Daoy (cell line): ENCODE data around the gene TP53BP1. TPM values are rescaled to one million over a fixed set of nuclear protein-coding genes. Genes with fewer than 3 reads are reported as not detected.
A peak's percentile ranks its signal among the peaks of the same experiment; 100 is the strongest.

Experiments used
- DNase-seq: peaks from one replicate; pipeline ENCODE4 v3.0.0-alpha.2; 2015; ENCODE audit warnings: low read depth
- total RNA-seq: library from RNA; depleted of rRNA; stranded (reverse); fragments of >200 nt; shearing (Covaris generic); gene quantifications from 2 replicates; pipeline ENCODE4 v1.2.3, GENCODE V29; 2014

Gene TP53BP1
- total RNA-seq, 1 experiment from 2014 or later = 30.6 TPM

DNA sequence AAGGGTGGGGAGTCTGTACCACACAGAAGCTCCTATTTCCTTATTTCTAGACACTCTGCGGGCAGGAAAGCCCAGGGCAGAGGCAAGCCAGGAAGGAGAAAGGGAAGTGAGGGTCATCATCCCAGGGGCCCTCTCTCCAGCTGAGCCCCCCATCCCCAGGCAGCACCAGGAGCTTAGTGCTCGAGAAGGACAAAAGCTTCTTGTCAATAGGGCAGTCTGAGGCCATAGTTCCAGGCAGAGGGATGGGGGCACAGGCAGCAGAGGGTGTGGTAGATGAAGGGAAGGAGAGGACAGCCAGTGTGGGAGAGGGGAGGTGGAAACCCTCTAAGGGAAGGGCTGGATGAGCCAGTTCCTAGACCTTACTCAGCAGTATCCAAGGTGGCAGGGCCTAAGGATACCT, 27.2 kb upstream of the TP53BP1 start:
- no peak for DNase-seq

DNA sequence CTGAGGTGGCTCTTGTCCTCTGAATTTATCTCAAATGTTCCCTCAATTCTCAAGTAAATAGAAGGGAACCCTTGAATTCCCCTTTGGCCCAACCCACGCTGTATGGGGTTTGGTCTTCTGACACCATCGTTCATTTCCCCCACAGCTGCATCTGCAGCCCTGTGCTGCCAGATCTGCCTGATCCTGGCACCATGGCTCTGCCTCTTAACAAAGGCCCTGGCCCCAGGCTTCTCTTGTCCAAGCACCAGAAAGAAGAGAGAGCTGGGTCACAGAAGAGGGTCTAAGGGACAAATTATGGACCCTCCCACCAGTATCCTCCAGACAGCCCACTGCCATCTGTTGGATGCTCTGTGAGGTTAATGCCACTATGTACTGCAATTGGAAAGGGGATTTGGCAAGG, 26.2 kb upstream of the TP53BP1 start:
- no peak for DNase-seq

DNA sequence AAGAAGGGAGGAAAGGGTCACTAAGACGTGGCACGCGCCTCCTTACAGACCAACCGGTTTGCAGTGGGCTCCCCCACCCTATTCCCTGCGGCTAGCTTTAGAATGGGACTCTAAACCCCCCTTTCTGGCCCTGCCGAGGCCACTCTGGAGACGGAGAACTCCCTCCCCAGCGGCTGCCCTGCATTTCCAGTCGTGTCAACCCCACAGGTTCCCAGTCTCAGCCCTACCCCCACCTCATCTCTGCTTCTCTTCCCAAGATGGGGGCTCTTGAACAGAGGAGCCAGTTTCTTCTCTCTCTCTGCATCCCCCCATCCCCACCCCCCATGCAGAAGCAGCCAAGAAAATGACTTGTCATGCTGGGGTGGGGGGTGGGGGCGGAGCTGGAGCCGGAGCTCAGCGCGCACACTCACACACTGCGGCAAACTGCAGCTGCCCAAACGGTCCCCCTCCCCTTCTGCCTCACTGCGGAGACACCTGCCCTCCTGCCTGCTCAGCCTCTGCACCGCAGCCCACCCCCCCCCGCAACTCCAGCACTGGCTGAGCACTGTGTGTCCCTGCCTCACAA, 25.3 kb upstream of the TP53BP1 start:
- peak; percentile 41 for DNase-seq

DNA sequence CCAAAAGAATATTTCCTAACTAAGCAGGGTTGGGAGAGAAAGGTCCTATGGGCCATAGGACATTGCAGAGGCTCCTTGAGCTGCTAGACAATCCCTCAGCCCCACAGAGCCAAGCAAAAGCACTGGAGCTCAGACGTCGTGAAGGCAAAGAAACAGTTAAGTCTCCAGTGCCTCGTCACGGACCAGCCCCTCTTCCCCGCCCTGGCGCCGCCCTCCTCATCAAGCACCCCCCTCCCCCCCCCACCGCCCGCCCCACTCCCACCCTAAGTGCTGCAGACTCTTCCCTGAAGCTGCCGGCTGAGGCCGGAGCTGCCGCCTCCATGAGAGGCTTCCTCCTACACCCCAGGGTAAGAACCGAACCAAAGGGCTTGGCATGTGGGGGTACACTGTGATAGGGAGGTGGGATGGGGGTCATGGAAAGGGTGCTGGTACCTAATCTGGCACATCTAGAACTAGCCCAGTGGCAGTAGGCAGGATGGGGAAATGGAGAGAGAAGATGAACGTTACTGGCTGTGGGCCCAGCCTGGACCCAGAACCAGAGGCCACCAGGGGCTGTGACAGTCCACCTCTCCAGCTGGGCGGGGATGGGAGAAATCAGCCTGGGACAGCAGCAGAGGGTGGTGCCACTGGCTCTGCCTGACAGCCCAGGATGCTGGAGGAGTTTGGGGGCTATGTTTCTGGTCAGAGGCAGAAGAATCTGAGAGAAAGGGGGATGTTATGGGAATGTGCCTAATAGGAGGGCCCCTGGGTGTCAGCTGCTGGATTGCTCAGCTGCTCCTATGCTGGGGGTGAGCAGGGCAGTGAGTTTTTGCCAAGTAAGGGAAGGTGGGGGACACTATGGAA, 24.6 kb upstream of the TP53BP1 start, which contains the start of gene MAP1A:
Gene MAP1A (plus strand): TSS at position 255 of the 843 bp plus-strand sequence. CDS start 3,866 bp downstream, outside the sequence.
- no peak for DNase-seq

DNA sequence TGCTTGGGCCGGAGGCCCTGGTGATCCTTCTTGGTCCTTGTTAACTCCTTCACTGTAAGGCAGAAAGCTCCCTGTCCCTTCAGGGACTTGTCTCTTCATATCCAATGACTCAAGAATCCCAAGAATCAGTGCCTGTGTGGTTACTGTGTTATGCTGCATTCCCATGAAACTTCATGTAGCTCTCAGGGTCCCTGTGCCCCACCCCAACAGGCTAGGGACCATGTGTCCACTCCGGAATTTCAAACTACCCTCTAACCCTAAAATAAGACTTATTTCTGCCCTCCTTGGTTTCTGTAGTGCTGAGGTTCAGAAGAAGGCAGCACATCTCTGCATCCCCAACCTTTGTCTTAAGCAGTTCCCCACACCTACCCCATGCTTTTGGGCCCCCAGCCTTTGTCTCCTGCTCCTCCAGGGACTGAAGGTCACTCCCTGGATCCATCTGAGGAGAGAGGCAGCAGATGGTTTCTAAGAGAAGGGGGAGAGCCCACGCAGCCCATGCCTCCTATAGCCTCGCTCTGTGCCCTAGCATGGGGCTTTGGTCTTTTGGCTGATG, 23.9 kb upstream of the TP53BP1 start:
- no peak for DNase-seq

DNA sequence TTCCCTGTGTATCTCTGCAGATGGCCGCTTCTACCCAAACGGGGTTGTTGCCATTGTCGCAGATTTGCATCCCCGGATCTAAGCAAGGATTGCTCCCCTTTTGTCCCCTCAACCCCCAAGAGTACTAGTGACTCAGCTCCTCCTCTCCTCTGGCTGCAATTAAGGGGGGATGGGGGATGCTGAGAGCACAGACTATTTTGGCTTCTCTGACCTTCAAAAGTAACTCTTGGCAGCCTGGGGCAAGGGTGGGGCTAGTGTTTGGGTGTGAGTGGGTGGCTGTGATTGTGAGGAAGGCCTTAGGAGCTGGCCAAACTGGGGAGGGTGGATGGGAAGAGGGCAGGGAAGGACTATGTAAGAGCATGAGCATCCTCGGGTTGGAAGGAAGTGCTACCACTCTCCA, 23.2 kb upstream of the TP53BP1 start:
- no peak for DNase-seq

DNA sequence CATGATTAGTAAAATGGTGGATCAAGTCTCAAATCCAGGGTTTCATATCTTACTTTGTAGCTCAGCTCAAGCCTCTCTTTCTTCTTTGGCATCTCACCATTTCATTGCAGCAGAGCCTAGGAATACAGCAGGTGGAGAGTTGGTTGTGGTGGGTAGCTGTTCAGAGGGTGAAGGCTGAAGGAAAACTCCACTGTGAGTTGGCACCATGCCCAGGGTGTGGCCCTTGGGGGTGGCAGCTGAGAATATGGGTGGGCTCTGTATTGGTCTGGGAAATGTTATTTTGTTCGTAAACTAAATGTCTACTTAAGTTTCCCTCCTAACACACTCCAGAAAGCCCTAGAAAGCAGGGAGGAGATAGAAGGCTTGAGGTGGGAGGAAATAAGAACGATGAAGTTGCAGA, 22.8 kb upstream of the TP53BP1 start:
- DNase-seq = no peak

DNA sequence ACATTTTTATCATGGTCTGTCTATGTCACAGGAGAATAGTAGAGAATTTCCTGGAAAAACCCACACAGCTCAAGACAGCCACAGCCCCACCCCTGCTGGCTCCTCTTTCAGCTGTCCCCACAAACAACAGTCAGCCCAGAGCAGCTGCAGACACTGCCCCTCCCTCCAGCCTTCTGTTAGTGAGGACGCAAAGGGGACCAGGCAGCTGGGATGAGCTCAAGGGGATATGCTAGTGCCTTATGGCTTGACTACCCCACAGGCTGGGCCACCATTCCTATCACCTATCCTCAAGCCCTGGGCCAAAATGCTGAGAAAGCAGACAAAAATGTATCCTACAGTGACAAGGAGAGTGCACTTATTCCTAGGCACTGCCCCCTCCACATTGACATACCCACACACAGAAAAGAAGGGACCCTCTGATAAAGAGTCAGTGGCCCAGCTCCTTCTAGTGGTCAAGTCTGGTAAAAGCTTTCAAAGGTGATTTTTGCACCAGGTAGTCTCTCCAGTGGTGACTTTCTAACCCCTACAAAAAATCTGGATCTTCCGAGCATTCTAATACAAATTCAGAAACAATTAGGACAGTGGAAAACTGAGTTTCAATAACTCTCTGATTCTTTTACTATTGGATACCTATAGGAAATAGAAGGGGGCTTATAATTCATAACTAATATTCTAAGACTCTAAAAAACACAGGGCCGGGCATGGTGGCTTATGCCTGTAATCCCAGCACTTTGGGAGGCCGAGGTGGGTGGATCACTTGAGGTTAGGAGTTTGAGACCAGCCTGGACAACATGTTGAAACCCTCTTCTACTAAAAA, 21.5 kb upstream of the TP53BP1 start:
- DNase-seq = no peak

DNA sequence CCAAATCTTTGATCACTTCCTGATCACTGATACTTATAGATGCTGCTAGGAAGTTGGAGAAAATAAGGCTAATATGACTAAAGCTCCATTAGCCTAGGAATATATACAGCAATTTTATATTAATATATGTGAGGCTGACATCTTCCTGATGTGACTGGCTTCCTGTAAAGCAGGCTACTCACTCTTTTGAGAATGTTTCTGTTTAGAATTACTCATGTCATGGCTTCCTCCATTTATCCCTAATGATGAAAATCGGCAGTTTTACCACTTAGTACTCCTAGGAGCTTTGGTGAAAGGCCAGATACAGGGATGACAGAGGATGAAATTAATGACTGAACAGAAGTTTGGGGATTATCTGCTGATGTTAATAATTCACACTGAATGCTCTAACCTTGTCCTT, 20.6 kb upstream of the TP53BP1 start:
- DNase-seq = no peak

DNA sequence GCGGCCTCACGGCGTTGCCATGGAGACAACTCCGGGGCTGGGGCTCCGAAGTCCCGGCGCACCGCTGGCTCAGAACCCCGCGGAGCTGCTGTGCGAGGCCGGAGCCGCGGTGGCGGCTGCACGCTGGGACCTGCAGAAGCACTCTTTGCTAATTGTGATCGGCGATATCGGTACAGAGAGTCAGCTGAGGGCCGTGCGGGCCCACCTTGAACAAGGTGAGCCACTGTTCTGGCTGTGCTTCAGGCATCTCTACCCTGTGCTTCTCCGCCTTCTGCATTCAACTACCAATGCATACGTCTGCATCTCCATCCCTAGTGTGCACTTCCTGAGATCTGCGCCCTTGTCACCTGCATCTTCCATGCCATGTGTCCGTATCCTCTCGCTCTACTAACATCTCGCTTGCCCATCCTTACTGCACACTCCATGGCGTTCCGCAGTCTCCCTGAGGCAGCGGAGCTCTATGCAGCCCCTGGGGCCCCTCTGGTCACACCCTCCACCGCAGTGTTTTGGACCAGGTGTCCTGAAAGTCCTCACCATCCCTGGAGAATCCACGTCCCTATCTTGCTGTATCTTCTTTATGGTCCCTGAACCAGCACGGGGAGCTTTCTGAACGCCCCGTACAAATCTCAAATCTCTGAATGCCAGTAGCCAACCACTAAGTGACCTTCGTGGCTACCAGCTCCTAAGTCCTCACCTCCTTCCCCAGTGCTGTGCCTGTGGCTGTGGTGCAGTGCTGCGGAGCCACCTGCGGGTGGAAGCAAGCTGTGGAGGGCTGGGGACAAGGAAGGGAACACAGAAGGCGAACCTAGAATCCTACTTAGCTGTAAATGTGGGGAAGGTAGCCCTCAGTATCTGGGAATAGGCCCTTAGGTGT, 18.3 kb upstream of the TP53BP1 start:
- peak; percentile 50 for DNase-seq

DNA sequence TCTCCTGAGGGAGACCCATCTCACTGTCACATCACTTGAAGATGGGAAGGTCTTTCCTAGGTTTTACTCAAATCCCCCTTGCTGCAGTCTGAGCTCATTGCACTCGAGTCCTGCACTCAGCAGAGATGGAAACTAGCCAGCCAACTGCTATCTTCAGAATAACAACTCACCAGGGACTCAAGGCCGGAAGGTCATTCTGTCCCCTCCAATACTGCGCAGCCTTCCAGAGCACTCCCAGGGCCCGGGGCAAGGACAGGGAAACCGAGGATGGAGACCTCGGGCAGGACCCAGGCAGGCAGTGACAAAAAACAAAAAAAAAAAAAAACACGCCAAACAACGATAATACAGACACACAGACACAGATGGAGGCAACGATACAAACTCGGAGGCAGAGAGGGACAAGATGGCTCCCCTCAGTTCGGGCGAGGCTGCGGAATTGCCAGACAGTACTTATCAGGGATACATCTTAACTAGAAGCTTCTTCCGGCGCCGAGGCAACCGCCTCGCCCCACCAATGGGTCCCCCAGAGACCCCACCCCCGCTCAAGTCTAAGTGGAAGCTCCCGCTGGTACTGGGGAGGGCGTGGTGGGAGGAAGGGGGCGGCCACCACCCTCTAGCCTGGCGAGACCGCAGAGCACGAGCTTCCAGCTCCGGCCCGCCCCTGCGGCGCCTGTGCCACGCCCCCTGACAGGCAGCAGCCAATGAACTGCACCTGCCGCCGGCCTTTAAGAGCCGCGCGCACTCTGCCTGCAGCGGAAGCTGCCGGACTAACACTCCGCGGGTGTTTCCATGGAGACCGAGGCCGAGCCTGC, 17.4 kb upstream of the TP53BP1 start:
- peak; percentile 98 for DNase-seq

DNA sequence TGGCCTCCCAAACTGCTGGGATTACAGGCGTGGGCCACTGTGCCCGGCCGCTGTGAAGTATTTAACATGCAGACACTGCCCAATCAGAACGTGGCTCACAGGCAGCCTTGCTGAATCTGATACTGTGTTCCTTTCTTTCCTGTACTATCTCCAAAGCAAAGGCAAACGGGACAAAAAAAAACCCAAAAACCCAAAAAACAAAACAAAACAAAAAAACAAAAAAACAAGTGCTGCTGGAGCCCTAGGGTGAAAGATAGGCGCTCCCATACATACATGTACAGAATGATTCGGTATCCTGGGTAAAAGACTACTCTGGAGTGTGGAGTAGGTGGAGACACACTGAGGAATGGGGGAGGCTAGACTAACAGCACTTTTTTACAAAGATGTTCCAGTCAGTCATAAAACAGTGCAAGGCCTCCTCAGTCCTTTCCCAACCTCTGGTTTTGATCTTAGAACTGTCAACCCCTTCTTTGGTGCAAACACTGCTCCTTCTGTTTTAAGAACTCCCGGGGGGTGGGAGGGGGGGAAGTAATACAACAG, 16.8 kb upstream of the TP53BP1 start:
- no peak for DNase-seq

DNA sequence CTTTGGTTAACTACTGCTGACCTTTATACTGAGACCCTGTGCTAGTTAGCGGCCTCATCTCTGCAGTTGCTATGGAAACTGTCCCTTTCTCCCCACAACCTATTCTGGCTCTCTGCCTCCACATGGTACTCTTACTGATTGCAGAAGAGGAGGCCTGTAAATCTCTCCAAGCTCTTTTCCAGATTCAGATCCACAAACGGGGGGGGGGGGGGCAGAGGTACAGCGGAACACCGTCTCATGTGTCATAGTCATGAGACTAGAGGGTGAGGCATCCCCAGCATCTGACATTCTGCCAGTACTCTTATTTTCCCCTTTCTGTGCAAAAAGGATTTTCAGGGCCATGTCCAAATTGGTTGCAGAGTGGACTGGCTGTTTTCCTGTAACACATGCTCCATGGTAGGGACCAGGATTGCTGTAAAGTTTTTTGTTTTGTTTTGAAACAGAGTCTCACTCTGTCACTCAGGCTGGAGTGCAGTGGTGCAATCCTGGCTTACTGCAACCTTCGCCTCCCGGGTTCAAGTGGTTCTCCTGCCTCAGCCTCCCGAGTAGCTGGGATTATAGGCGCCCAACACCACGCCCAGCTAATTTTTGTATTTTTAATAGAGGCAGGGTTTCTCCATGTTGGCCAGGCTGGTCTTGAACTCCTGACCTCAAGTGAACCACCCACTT, 16.2 kb upstream of the TP53BP1 start:
- no peak for DNase-seq

DNA sequence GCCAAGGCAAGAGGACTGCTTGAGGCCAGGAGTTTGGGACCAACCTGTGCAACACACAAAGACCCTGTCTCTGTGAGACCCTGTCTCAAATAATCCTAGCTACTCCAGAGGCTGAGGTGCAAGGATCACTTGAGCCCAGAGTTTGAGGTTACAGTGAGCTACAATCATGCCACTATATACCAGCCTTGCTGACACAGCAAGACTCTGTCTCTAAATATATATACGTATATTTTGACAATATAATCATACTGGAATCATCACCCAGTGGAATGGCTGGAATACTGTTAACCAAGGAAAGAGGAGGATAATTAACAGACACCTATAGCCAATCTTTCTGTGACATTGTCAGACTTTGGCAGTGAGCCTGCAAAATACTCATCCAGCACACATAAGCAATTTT, 15.5 kb upstream of the TP53BP1 start:
- DNase-seq = no peak

DNA sequence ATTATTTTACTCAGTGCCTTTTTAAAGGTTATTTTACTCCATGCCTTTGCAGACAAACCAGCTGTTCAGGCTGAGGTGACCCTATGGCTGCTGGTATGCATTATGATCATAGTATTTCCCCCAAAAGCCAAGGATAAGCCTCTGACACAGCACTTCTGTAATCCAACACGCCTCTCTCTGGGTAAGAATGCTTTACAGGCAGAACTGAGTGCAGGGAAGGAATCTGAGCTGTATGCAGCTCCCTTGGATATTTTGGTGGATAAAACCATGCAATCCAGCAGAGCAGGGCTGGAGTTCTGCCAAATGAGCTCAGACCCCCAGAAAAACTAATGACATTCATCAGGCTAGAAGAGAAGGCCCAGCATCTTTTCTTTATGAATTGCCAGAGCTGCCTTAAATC, 12.8 kb upstream of the TP53BP1 start:
- no peak for DNase-seq

DNA sequence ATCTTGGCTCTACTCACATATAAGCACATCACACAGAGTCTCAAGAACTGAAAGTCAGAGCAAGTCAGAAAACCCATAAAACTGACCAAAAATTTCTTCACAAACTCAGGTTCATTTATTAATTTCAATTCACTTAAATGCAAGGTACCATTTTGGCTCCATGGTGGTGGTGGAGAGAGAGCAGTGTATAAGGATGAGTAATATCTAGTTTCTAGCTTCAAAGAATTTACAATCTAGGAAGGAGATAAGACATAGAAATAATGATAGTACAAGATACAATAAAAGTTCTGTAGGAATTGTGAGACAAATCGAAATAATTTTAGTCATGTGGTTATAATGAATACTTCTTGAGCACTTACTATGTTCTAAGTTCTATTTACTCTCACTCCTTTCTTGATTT, 6.7 kb upstream of the TP53BP1 start:
- DNase-seq = no peak

DNA sequence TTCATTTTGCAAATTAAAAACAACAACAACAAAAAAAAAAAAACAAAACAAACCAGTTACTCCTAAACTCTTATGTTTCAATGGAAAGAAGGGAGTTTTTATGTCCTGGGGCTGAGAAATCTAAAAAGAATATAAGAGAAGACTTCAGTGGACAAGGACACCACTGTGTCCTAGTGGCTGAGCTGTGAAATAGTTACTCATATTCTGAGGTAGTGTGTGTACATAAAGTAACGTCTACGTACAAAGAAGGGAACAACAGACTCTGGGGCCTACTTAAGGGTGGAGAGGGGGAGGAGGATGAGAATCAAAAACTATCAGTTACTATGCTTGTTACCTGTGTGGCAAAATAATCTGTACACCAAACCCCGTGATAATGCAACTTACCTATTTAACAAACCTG, 6.0 kb upstream of the TP53BP1 start:
- no peak for DNase-seq

DNA sequence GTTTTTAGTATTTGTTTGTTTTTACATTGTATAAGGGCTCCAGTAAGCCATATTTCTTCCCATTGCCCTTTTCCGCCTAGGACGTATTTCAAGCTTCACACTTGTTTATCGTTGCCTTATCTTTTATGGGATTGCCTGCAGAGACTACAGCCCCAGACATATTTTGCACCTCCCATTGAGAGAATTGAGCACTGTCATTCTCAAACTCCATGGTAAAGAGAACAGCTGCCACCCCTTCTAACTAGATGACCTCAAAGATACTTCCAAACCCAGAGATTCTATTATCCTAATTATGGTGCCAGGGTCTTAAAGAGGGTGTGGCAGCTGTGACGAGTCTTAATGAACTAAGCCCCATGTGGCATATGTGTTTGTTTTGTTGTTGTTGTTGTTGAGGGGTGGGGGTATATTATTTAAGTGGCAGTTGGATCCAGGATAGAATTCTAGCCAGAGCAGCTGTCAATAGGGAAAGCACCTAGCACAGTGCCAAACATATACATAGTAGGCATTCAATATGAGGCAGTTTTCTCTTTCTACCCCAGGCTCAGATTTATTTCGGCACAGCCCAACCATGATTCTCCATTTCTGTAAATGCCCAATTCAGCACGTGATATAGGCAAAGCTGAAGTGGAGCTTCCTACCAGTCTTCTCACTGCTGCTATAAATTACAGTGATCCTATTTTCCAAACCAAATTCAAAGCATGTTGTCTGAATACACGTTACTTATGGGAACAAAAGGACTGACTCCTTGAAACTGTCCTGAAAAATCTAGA, 932 bp upstream of the TP53BP1 start:
- no peak for DNase-seq

DNA sequence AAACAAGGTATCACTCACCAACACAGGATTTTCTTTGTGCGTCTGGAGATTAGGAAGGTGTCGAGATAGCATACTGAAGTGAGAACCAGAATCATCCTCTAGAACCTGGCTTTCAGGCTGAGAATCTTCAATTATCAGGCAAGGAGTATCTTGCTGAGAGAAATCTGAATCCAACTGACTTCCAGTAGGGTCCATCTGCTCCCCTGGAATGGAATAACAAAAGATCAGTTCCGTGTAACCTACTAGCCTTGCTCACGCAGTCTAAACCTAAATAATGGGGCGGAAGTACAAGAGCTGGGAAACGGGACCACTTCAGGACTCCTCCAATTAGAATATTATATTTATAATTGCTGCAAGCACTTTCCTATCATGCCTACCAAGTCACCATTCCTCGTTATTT, 690 bp downstream of the TP53BP1 start:
- DNase-seq = no peak
